Mesenchymal stem cell (in vitro differentiated cells and primary cell): ENCODE results near the gene PPP1R3F.
"Not testable (repeated sequence)": the region's sequence is repeated elsewhere in the genome, so short reads cannot be mapped to it uniquely, and the experiment has no call there.

ENCODE experiments used
- DNase-seq: peaks from one replicate; pipeline ENCODE4 v3.0.0-alpha.2; 2013
- H2AFZ ChIP-seq: one replicate; pipeline ENCODE4 v1.6.1; 2013; ENCODE audit warnings: low read depth, mild to moderate bottlenecking, control low read depth, inconsistent platforms, low read length, moderate library complexity
- H2AK5ac ChIP-seq: 2 replicates; pipeline ENCODE4 v1.6.1; 2013; ENCODE audit warnings: low read length, moderate library complexity, mild to moderate bottlenecking, inconsistent platforms; ENCODE audit not compliant: severe bottlenecking
- H2BK120ac ChIP-seq: one replicate; pipeline ENCODE4 v1.6.1; 2013; ENCODE audit warnings: low read depth, mild to moderate bottlenecking, inconsistent platforms, low read length, moderate library complexity
- H2BK12ac ChIP-seq, 2 experiments: one replicate each; pipeline ENCODE4 v1.6.1; 2013; ENCODE audit warnings: inconsistent platforms in 2 of 2, low read length in 2 of 2, mild to moderate bottlenecking in 2 of 2, moderate library complexity in 2 of 2, control low read depth in 1 of 2
- H2BK15ac ChIP-seq: one replicate; pipeline ENCODE4 v1.6.1; 2013; ENCODE audit warnings: mild to moderate bottlenecking, low read depth, inconsistent platforms; ENCODE audit not compliant: poor library complexity, severe bottlenecking
- H2BK5ac ChIP-seq: 2 replicates; pipeline ENCODE4 v1.6.1; 2013; ENCODE audit warnings: low read depth, mild to moderate bottlenecking, low read length, control low read depth, inconsistent platforms; ENCODE audit not compliant: poor library complexity, severe bottlenecking
- H3K14ac ChIP-seq, 2 experiments: one replicate each; pipeline ENCODE4 v1.6.1; 2013; ENCODE audit warnings: inconsistent platforms in 2 of 2, low read length in 2 of 2, control low read depth in 1 of 2, mild to moderate bottlenecking in 1 of 2, moderate library complexity in 1 of 2
- H3K18ac ChIP-seq, 2 experiments: one replicate each; pipeline ENCODE4 v1.6.1; 2013; ENCODE audit warnings: inconsistent platforms in 2 of 2, low read length in 2 of 2, control low read depth in 1 of 2, low read depth in 1 of 2, mild to moderate bottlenecking in 1 of 2
- H3K23ac ChIP-seq, 2 experiments: one replicate each; pipeline ENCODE4 v1.6.1; 2013; ENCODE audit warnings: inconsistent platforms in 2 of 2, low read length in 2 of 2, mild to moderate bottlenecking in 2 of 2, moderate library complexity in 2 of 2, control low read depth in 1 of 2
- H3K27ac ChIP-seq: 2 replicates; pipeline ENCODE4 v1.5.1; 2013; ENCODE audit warnings: mild to moderate bottlenecking, moderate library complexity, low read length, control low read depth, inconsistent platforms; ENCODE audit not compliant: poor library complexity, severe bottlenecking
- H3K27me3 ChIP-seq, 2 experiments: 2 replicates each; pipeline versions ENCODE4 v1.6.1 to v1.7.0; 2013; ENCODE audit warnings: low read length in 2 of 2, mild to moderate bottlenecking in 2 of 2, moderate library complexity in 2 of 2, control low read depth in 1 of 2, inconsistent platforms in 1 of 2; ENCODE audit not compliant: control insufficient read depth in 1 of 2, insufficient read depth in 1 of 2
- H3K36me3 ChIP-seq, 2 experiments: 2 replicates each; pipeline versions ENCODE4 v1.6.1 to v1.7.0; 2013; ENCODE audit warnings: low read length in 2 of 2, control low read depth in 1 of 2, inconsistent platforms in 1 of 2, low read depth in 1 of 2, mild to moderate bottlenecking in 1 of 2; ENCODE audit not compliant: insufficient read depth in 2 of 2, control insufficient read depth in 1 of 2
- H3K4ac ChIP-seq, 2 experiments: one replicate each; pipeline ENCODE4 v1.6.1; 2013; ENCODE audit warnings: inconsistent platforms in 2 of 2, low read length in 2 of 2, mild to moderate bottlenecking in 2 of 2, moderate library complexity in 2 of 2, control low read depth in 1 of 2, low read depth in 1 of 2
- H3K4me1 ChIP-seq: 2 replicates; pipeline ENCODE4 v1.6.1; 2013; ENCODE audit warnings: low read depth, low read length, control low read depth; ENCODE audit not compliant: control insufficient read depth, insufficient read depth
- H3K4me2 ChIP-seq: 2 replicates; pipeline ENCODE4 v1.6.1; 2013; ENCODE audit warnings: low read length, mild to moderate bottlenecking, inconsistent platforms; ENCODE audit not compliant: poor library complexity, severe bottlenecking
- H3K4me3 ChIP-seq, 2 experiments: 2 replicates each; pipeline versions ENCODE4 v1.5.1 to v1.7.0; 2013; ENCODE audit warnings: low read length in 2 of 2, mild to moderate bottlenecking in 2 of 2, control low read depth in 1 of 2, low read depth in 1 of 2; ENCODE audit not compliant: insufficient read depth in 1 of 2
- H3K79me1 ChIP-seq: replicated peaks from 2 replicates; pipeline ENCODE4 v1.6.1; 2013; ENCODE audit warnings: mild to moderate bottlenecking, control low read depth, low read length, inconsistent platforms; ENCODE audit not compliant: poor library complexity, severe bottlenecking
- H3K9ac ChIP-seq: 2 replicates; pipeline ENCODE4 v1.7.0; 2013; ENCODE audit warnings: mild to moderate bottlenecking, low read length, moderate library complexity
- H3K9me3 ChIP-seq: 2 replicates; pipeline ENCODE4 v1.7.0; 2013; ENCODE audit warnings: mild to moderate bottlenecking, low read length; ENCODE audit not compliant: control insufficient read depth
- H4K8ac ChIP-seq: one replicate; pipeline ENCODE4 v1.6.1; 2013; ENCODE audit warnings: inconsistent platforms, mild to moderate bottlenecking, low read length, moderate library complexity
- H4K91ac ChIP-seq: one replicate; pipeline ENCODE4 v1.6.1; 2013; ENCODE audit warnings: mild to moderate bottlenecking, low read length, inconsistent platforms
- WGBS: methylation state at CpG from one replicate; pipeline ENCODE4 v1.1.7; 2013; ENCODE audit warnings: mixed read lengths; 5-methylcytosine and 5-hydroxymethylcytosine counted together

PPP1R3F gene

GRCh38 chrX:49307775-49308174, 38.2 kb downstream of the PPP1R3F start:
- H2BK15ac ChIP-seq, H2BK12ac ChIP-seq, H3K79me1 ChIP-seq, H3K4ac ChIP-seq, H3K18ac ChIP-seq, H3K36me3 ChIP-seq, H4K8ac ChIP-seq, DNase-seq, H3K14ac ChIP-seq, H3K9me3 ChIP-seq, H4K91ac ChIP-seq, H2AK5ac ChIP-seq, H3K23ac ChIP-seq, H3K4me1 ChIP-seq, H3K4me3 ChIP-seq, H3K9ac ChIP-seq, H2BK5ac ChIP-seq, H2BK120ac ChIP-seq, H3K4me2 ChIP-seq, H2AFZ ChIP-seq, H3K27ac ChIP-seq: not testable (repeated sequence)
- 67% methylated on average over 1 of the region's 2 CpGs for WGBS
- peaks cover 0 to 55% of the 10 kb centered on the region in 2 experiments for H3K27me3 ChIP-seq

- no peak overlapping the region for H3K27ac ChIP-seq
- H3K4me1 ChIP-seq, result peaks cover 2% of the 10 kb centered on the region
- H3K4ac ChIP-seq, result no peak overlapping the region
- H2AK5ac ChIP-seq, result no peak overlapping the region
- H3K23ac ChIP-seq, result no peak overlapping the region
- peaks cover 0 to 62% of the 10 kb centered on the region in 2 experiments for H3K27me3 ChIP-seq
- H2BK12ac ChIP-seq, result no peak overlapping the region
- peak overlapping the region; percentile 37 for H4K8ac ChIP-seq
- peak; percentile 14 for DNase-seq
- no peak overlapping the region for H2BK5ac ChIP-seq
- no peak overlapping the region for H2BK15ac ChIP-seq
- H3K18ac ChIP-seq, result no peak overlapping the region
- H3K9ac ChIP-seq, result peak overlapping the region; percentile 84
- H3K79me1 ChIP-seq, result no peaks in the 10 kb centered on the region
- H2BK120ac ChIP-seq, result no peak overlapping the region
- no peaks in the 10 kb centered on the region for H3K36me3 ChIP-seq
- H4K91ac ChIP-seq, result no peak overlapping the region
- no peak overlapping the region for H2AFZ ChIP-seq
- H3K4me3 ChIP-seq, result peak overlapping the region in 1 of 2 experiments; percentile 72
- WGBS, result 94% methylated on average over 15 of the region's 15 CpGs
- H3K4me2 ChIP-seq, result no peak overlapping the region
- H3K9me3 ChIP-seq, result no peaks in the 10 kb centered on the region
- peak overlapping the region in 1 of 2 experiments; percentile 65 for H3K14ac ChIP-seq
Measured at GRCh38 chrX:49308604-49309269, 39.1 kb downstream of the PPP1R3F start.

GRCh38 chrX:49309401-49309981, 39.9 kb downstream of the PPP1R3F start:
- no peaks in the 10 kb centered on the region for H3K36me3 ChIP-seq
- no peak overlapping the region for H3K18ac ChIP-seq
- H3K4me2 ChIP-seq, result peak overlapping the region; percentile 16
- no peak overlapping the region for H2AFZ ChIP-seq
- peaks cover 0 to 57% of the 10 kb centered on the region in 2 experiments for H3K27me3 ChIP-seq
- H3K4me1 ChIP-seq, result peaks cover 2% of the 10 kb centered on the region
- peak overlapping the region in 1 of 2 experiments; percentile 72 for H3K4me3 ChIP-seq
- no peak overlapping the region for H3K23ac ChIP-seq
- no peak overlapping the region for H4K91ac ChIP-seq
- no peak overlapping the region for H2AK5ac ChIP-seq
- no peak overlapping the region for H3K4ac ChIP-seq
- no peaks in the 10 kb centered on the region for H3K79me1 ChIP-seq
- H3K27ac ChIP-seq, result peak overlapping the region; percentile 54
- H2BK15ac ChIP-seq, result no peak overlapping the region
- 40% methylated on average over 5 of the region's 8 CpGs for WGBS
- no peaks in the 10 kb centered on the region for H3K9me3 ChIP-seq
- no peak overlapping the region for H2BK12ac ChIP-seq
- H2BK5ac ChIP-seq, result no peak overlapping the region
- no peak overlapping the region for H2BK120ac ChIP-seq
- peak overlapping the region; percentile 84 for H3K9ac ChIP-seq
- H3K14ac ChIP-seq, result no peak overlapping the region
- DNase-seq, result peak; percentile 23
- H4K8ac ChIP-seq, result peak overlapping the region; percentile 64

GRCh38 chrX:49310371-49310770, 40.8 kb downstream of the PPP1R3F start:
- no peaks in the 10 kb centered on the region for H3K79me1 ChIP-seq
- WGBS, result 69% methylated on average over 13 of the region's 18 CpGs
- no peak overlapping the region for H3K14ac ChIP-seq
- H4K8ac ChIP-seq, result no peak overlapping the region
- no peak overlapping the region for H2BK120ac ChIP-seq
- no peak overlapping the region for H3K27ac ChIP-seq
- no peak overlapping the region for H2BK12ac ChIP-seq
- H2BK15ac ChIP-seq, result no peak overlapping the region
- H3K18ac ChIP-seq, result no peak overlapping the region
- H3K9ac ChIP-seq, result peak overlapping the region; percentile 84
- no peak overlapping the region for H2BK5ac ChIP-seq
- H3K4me3 ChIP-seq, result no peak overlapping the region
- no peak overlapping the region for H3K23ac ChIP-seq
- no peak overlapping the region for H2AK5ac ChIP-seq
- DNase-seq, result no peak
- H2AFZ ChIP-seq, result no peak overlapping the region
- H3K27me3 ChIP-seq, result peaks cover 0 to 53% of the 10 kb centered on the region in 2 experiments
- H4K91ac ChIP-seq, result no peak overlapping the region
- no peaks in the 10 kb centered on the region for H3K36me3 ChIP-seq
- no peak overlapping the region for H3K4me2 ChIP-seq
- H3K4me1 ChIP-seq, result peaks cover 2% of the 10 kb centered on the region
- H3K4ac ChIP-seq, result no peak overlapping the region
- H3K9me3 ChIP-seq, result no peaks in the 10 kb centered on the region
